NCI-H1048 (cell line): ENCODE results near the gene SLC22A25.
"Not testable (repeated sequence)": the region's sequence is repeated elsewhere in the genome, so short reads cannot be mapped to it uniquely, and the experiment has no call there.

Experiments used
- DNase-seq: peaks from one replicate; lab custom pipeline; 2025; lab: John Stamatoyannopoulos, UW

The SLC22A25 gene

DNA sequence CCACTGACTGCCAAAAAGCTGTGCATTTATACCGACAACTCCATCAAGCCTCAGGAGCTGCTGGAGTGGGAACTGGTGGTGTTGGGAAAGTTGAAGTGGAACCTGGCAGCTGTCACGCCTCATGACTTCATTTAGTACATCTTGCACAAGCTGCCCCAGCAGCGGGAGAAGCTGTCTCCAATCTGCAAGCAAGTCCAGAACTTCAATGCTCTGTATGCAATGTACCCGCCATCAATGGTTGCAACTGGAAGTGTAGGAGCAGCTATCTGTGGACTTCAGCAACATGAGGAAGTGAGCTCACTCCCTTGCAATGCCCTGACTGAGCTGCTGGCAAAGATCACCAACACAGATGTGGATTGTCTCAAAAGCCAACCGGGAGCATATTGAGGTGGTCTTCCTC is at the start of gene SLC22A25:
SLC22A25 (minus strand) TSS at position 67 of the 400 bp plus-strand sequence. CDS start 13,947 bp downstream, outside the sequence.
- no peak for DNase-seq

GRCh38 chr11:63290285-63290684 is 46.9 kb upstream of the SLC22A25 start:
- DNase-seq, result no peak

DNA sequence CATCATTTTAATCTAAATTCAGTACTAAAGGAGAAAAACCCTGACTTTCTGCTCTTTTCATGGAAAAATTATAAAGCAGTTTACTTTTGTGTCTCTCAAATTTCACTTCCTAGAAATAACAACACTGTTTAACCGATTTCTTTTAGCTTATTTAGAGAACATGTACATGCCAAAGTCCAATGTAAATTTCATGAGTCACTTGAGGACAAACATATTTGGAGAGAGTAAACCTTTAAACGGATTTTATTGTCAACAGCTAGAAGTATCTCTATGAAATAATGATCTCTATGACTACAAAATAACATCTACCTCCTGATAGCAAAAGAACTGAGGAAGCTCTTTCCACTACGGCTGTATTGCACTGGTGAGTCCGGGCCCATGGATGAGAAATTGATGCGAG is 46.3 kb upstream of the SLC22A25 start:
- no peak for DNase-seq

DNA sequence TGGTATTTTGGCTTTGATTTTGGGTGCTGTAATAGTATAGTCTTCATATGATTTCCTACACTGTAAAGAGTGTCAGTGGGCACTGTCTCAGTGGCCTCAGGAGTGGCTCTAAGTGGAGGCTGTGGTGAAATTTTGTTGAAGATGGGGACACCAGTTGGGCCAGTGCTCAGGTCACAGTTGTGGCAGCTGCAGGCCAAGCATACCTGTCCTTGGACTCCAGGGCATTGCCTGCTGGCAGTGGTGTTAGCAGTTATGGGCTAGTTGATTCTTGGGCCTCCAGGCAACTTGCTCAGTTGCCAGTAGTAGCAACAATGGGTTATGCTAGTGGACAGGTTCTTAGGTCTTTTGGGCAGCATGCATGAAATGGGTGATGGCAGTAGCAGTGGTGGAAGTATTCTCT is 39.2 kb upstream of the SLC22A25 start:
- no peak for DNase-seq

DNA sequence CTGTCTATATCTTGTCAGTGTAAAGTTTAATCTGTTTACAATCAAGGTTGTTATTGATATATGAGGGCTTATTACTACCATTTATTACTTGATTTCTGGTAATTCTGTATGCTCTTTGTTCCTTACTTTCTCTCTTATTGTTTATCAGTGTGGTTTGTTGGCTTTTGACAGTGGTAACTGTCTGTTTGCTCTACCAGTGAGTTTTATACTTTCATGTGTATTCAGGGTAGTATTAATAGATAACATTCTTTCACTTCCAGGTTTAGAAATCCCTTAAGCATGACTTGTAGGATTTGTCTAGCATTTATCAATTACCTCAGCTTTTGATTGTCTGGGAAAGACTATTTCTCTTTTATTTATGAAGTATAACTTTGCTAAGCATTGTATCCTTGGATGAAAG is 37.5 kb upstream of the SLC22A25 start:
- no peak for DNase-seq

DNA sequence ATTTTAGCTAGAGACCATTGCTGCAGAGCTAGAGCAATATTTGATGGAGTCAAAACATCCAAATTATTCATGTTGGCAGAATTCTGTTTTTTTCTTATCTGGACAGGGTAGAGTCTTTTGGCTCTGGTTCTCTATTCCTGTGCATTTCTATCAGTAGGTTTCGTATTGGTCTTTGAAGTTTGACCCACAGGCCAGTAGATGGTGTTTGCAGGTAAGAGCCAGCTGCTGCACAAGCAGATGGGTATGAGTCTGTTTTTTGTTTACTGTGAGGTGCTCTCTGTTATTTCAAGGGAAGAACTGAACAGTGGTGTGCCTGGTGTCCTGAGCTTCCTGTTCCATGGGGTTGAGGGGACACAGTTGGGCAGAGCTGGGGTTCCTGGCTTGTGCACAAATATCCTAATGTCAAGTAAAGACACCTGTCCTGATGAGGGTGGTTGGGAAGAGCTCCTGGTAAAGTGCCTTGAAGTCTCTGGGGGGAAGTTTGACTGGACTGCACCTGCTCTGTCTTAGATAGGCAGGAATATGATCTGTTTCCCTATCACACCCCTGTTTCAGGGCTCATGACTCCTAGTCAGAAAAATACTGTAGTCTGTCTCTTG is 34.0 kb upstream of the SLC22A25 start:
- no peak for DNase-seq

- no peak for DNase-seq
These were observed 31.4 kb upstream of the SLC22A25 start for GRCh38 chr11:63274776-63275175.

DNA sequence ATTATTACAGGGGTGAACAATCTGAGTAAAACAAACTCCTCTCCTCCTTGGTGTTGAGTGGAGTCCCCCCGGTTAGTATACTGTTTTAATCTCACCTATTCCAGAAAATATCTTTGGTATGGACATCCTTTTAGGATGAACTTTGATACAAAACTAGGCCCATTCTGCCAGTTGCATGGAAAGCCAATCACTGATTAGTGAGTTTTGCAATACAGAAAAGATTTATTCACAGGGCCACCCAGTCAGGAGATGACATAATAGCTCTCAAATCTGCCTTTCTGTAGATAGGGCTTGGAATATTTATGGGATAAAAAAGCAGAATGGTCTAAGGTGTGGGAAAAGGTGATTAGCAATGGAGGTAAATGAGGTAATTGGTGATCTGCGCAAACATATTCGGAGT is 30.3 kb upstream of the SLC22A25 start:
- no peak for DNase-seq

DNA sequence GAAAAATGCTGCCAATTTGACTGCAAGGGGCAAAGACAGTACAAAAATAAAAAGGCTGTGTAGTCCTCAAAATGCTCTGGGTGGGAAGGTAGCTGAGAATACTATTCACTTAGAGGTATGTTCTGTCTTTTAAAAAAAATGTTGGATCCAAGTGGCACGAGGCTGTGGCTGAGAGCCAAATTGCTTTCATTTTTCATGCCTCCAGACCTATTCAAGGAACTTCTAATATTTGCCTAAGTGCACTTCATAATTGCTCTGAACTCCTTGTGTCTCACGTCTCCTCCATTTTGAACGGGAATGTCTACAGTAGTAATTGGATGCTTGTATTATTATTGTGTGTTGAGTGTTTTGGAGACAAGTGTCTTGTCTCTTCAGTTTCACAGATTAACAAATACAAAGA is 19.1 kb upstream of the SLC22A25 start:
- DNase-seq, result no peak

GRCh38 chr11:63251312-63251711 is 7.9 kb upstream of the SLC22A25 start:
- no peak for DNase-seq

GRCh38 chr11:63250162-63251050 is 7.0 kb upstream of the SLC22A25 start:
- no peak for DNase-seq

DNA sequence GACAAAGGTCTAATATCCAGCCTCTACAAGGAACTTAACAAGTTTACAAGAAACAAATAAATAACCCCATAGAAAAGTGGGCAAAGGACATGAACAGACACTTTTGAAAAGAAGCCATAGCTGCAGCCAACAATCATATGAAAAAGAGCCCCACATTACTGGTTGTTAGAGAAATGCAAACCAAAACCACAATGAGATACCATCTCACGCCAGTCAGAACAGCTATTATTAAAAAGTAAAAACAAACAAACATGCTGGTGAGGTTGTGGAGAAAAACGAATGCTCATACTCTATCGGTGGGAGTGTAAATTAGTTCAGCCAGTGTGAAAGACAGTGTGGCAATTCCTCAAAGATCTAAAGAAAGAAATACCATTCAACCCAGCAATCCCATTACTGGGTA is 5.6 kb upstream of the SLC22A25 start:
- DNase-seq, result no peak

DNA sequence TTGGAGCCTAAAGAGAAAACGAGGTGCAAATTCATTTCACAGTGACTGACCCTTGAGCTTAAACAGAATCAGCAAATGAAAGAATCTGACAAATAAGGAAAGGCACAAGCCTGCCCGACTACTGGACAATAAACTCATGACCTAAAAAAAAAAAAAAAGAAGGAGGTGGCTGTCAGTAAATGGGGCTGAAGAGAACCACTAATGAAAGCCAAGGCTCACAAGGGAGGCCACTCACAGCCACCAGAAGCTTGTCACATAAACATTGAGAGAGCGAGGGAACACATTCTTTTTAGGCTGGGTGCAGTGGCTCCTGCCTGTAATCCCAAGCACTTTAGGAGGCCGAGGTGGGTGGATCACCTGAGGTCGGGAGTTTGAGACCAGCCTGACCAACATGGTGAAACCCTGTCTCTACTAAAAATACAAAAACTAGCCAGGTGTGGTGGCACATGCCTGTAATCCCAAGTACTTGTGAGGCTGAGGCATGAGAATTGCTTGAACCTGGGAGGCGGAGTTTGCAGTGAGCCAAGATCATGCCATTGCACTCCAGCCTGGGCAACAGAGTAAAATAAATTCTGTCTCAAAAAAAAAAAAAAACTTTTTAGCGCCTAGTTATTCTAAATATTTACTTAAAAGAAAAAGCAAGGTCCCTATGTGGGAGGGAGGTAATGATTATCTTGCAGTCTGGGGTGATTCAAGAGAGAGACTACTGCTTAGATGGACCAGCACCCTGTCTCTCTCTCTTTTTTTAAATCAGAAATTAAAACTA is 4.0 kb upstream of the SLC22A25 start:
- DNase-seq, result not testable (repeated sequence)

DNA sequence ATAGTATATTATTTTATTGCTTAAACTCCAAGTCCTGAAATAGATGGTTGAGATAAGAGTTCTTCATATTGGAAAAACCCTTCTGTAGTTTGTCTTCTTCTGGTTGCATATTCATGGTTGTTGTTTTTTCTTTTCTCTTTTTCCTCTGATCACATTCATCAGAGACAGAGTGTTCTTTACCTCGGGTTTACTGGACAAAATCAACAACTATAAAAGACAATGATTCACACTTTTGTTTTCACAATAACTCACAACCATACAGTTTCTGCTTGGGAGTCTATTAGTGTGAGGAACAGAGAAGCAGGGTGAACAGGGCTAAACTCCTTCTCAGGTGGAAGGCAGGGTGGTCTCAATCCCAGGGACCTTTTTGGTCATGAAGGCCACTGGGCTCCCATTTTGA is 2.6 kb upstream of the SLC22A25 start:
- DNase-seq, result no peak

- no peak for DNase-seq
These were observed 1.5 kb upstream of the SLC22A25 start for GRCh38 chr11:63244862-63245261.

DNA sequence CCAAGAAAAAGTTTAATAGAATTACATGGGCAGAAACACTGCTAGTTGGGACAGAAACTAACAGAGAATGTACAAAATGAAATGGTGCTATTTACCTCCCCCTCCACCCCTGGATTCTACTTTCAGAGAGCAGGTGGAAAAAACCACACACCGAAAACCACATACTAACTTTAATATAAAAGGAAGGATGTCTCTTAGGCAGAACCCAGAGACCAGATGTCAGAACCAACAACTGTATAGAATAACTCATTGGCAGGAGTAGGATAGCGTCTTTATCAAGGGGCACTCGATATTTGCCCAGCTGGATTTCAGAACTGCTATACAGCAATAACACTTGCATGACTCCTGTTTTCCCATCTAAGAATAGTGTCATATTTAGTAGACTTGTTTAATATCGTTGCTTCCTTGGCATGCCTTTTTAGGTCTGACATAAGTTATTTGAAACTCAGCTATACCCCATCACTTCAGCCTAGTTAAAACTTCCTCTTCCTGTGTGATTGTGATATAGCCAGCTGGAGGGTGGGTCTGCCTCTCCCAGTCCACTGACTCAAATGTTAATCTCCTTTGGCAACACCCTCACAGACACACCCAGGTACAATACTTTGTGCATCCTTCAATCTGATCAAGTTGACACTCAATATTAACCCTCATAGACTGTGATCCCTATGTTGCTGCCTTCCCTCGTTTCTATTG is 1.2 kb downstream of the SLC22A25 start:
- DNase-seq, result no peak

DNA sequence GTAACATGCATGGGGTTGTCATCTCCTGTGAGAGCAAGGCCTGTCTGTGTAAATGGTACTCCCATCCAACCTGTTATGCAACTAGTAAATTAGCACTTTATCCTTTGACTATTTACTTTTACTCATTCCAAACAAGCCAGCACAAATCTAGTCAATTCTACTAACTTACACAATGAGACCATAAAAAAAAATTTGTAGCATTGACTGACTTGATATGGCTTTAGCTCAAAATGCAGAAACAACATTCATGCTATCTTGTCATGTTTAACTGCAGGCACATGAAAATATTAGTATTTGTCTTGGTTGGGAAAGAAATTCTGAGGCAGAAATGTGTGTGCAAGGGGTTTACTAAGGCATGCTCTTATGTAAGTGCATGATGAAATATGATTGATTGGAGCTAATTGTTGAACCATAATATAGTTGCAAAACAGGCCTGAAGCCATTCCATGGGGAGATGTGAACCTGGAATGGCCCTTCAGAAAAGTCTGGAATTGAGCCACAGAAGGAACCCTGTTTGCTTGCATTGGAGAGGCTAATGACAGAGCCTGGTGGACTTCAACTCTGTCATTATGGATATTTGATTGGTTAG is 2.5 kb downstream of the SLC22A25 start:
- DNase-seq, result no peak

DNA sequence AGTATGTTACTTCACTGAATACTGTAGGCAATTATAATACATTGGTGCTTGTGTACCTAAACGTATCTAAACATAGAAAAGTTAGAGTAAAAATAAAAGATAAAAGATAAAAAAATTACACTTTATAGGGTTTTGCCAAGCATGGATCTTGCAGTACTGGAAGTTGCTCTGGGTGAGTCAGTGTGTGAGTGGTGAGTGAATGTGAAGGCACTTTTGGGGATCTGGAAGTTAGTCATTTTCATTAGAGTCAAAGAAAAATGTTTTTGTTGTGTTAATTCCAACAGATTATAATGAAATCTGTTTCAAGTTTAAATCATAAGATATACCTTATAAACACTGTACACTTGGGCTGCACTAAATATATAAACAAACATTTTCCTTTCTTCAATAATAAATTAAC is 3.3 kb downstream of the SLC22A25 start:
- no peak for DNase-seq

DNA sequence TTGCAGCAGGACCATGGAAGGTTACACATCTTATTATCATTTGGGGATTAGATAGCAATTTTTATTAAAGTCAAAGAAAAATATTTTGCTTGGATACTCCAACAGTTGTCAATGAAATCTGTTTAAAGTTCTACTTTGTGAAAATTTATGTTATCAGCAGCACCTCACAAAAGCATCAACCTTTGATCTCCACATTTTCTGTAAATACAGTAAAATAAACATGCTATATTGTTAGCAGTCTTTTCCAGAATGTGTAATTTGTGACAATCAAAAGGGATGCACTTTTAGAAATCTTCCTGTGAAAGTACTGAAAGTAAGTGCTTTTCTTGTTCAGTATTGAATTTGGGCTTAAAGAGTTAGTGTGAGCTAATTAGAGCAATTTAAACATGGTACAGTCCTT is 4.1 kb downstream of the SLC22A25 start:
- DNase-seq, result no peak

DNA sequence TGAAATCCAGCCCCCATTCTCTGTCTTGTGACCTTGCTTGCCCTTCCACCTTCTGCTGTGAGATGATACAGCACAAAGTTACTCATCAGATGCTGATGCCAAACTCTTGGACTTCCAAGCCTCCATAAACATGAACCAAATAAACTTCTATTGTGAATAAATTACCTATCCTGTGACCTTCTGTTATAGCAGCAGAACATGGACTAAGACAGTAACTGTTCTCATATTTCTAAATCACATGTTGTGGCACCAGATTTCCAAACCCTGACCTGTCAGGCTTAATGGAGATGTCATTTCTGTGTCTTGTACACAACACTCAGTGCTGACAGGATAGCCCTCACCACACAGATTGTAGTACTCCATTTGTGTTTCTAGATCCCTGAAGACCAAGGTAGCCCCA is 6.0 kb downstream of the SLC22A25 start:
- no peak for DNase-seq
